Measurements from ENCODE around the gene RBMXL3.
"Not testable (repeated sequence)": the region's sequence is repeated elsewhere in the genome, so short reads cannot be mapped to it uniquely, and the experiment has no call there.

Gene RBMXL3

GRCh38 chrX:115189110-115189509 is at the start of gene RBMXL3:
Gene RBMXL3, plus strand, starts transcription at chrX:115189410. Its CDS starts 32 bp downstream, at chrX:115189442.
- in situ Hi-C loops (cut with MboI; ENCODE audit: low pct_unique_long_range_greater_than_20kb, low sequenced_read_pairs): no loop called here
- no peak for DNase-seq

- DNase-seq: no peak
- in situ Hi-C loops (cut with MboI; ENCODE audit: low pct_unique_long_range_greater_than_20kb, low sequenced_read_pairs): no loop called here
These were observed 47.2 kb upstream of the RBMXL3 start for GRCh38 chrX:115142057-115142456.

GRCh38 chrX:115147220-115147619 is 42.0 kb upstream of the RBMXL3 start:
- in situ Hi-C loops (cut with MboI; ENCODE audit: low pct_unique_long_range_greater_than_20kb, low sequenced_read_pairs): no loop called here
- DNase-seq: peak; percentile 37

GRCh38 chrX:115173181-115173580 is 16.0 kb upstream of the RBMXL3 start:
- no peak for DNase-seq
- in situ Hi-C loops (cut with MboI; ENCODE audit: low pct_unique_long_range_greater_than_20kb, low sequenced_read_pairs): no loop called here

- in situ Hi-C loops (cut with MboI; ENCODE audit: low pct_unique_long_range_greater_than_20kb, low sequenced_read_pairs): no loop called here
These were observed 14.7 kb upstream of the RBMXL3 start for GRCh38 chrX:115174548-115174947.

DNA sequence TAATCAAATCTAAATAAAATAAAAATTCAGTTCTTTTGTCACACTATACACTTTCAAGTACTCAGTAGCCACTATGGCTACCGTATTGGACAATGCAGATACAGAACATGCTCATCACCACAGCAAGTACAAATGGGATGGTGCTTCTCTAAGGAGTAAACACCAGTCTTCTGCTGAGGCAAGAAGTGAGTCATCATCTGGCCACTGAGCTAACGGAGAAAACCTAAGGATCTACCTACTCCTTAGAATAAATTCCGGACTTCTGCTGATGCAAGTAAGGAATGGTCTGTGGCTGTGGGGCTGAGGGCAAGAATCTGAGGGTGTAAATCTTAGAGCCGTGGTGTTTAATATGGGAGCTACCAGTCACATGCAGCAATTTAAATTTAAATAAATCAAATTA is 11.3 kb upstream of the RBMXL3 start:
- in situ Hi-C loops (cut with MboI; ENCODE audit: low pct_unique_long_range_greater_than_20kb, low sequenced_read_pairs): no loop called here
- no peak for DNase-seq

More at GRCh38 chrX:115174548-115174947, 14.7 kb upstream of the RBMXL3 start:
- no peak for DNase-seq

- DNase-seq: no peak
- in situ Hi-C loops (cut with MboI; ENCODE audit: low pct_unique_long_range_greater_than_20kb, low sequenced_read_pairs): no loop called here
These were observed 10.7 kb upstream of the RBMXL3 start for GRCh38 chrX:115178473-115178872.

- no peak for DNase-seq
- in situ Hi-C loops (cut with MboI; ENCODE audit: low pct_unique_long_range_greater_than_20kb, low sequenced_read_pairs): no loop called here
These were observed 5.2 kb upstream of the RBMXL3 start for GRCh38 chrX:115183980-115184379.

DNA sequence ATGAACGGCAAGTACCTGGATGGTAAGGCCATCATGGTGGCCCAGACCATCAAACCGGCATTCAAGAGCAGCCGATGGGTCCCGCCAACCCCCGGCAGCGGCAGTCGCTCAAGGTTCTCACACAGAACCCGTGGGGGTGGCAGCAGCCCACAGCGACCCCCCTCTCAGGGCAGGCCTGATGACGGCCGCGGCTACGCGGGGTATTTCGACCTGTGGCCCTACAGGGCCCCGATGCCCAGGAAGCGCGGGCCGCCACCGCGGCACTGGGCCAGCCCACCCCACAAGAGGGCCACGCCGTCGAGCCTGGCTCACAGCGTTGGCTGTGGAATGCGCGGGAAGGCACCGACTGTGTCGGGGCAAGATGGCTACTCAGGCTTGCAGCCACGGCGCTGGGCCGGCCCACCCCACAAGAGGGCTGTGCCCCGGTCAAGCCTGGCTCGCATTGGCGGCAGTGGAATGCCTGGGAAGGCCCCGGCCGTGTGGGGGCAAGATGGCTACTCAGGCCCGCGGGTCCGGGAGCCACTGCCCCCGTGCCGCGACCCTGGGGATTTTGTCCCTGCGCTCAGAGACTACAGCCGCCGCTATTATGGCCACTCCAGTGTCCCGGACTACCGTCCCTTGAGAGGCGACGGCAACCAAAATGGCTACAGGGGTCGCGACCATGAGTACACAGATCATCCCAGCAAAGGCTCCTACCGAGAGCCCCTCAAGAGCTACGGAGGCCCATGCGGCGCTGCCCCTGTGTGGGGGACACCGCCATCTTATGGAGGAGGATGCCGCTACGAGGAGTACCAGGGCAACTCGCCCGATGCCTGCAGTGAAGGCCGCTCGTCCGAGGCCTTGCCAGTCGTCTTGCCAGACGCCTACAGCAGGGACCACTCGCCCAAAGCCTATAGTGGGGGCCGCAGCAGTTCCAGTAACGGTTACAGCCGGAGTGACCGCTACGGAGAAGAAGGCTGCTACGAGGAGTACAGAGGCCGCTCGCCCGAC is 731 bp downstream of the RBMXL3 start:
- in situ Hi-C loops (cut with MboI; ENCODE audit: low pct_unique_long_range_greater_than_20kb, low sequenced_read_pairs): no loop called here
- no peak for DNase-seq

- in situ Hi-C loops (cut with MboI; ENCODE audit: low pct_unique_long_range_greater_than_20kb, low sequenced_read_pairs): no loop called here
- no peak for DNase-seq
These were observed 1.7 kb downstream of the RBMXL3 start for GRCh38 chrX:115190636-115191489.

GRCh38 chrX:115191490-115192243 is 2.5 kb downstream of the RBMXL3 start:
- in situ Hi-C loops (cut with MboI; ENCODE audit: low pct_unique_long_range_greater_than_20kb, low sequenced_read_pairs): no loop called here
- DNase-seq: no peak

GRCh38 chrX:115192244-115192700 is 3.1 kb downstream of the RBMXL3 start:
- in situ Hi-C loops (cut with MboI; ENCODE audit: low pct_unique_long_range_greater_than_20kb, low sequenced_read_pairs): no loop called here
- no peak for DNase-seq

- in situ Hi-C loops (cut with MboI; ENCODE audit: low pct_unique_long_range_greater_than_20kb, low sequenced_read_pairs): no loop called here
- DNase-seq: no peak
These were observed 14.8 kb downstream of the RBMXL3 start for GRCh38 chrX:115204040-115204439.

DNA sequence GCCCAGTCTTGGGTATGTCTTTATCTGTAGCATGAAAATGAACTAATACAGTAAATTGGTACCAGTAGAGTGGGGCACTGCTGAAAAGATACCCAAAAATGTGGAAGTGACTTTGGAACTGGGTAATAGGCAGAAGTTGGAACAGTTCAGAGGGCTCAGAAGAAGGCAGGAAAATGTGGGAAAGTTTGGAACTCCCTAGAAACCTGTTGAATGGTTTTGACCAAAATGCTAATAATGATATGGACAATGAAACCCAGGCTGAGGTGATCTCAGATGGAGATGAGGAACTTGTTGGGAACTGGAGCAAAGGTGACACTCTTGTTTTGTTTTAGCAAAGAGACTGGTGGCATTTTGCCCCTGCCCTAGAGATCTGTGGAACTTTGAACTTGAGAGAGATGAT is 20.3 kb downstream of the RBMXL3 start:
- DNase-seq; in situ Hi-C loops (cut with MboI; ENCODE audit: low pct_unique_long_range_greater_than_20kb, low sequenced_read_pairs): not testable (repeated sequence)

GRCh38 chrX:115214151-115214550 is 24.9 kb downstream of the RBMXL3 start:
- no peak for DNase-seq
- in situ Hi-C loops (cut with MboI; ENCODE audit: low pct_unique_long_range_greater_than_20kb, low sequenced_read_pairs): no loop called here

DNA sequence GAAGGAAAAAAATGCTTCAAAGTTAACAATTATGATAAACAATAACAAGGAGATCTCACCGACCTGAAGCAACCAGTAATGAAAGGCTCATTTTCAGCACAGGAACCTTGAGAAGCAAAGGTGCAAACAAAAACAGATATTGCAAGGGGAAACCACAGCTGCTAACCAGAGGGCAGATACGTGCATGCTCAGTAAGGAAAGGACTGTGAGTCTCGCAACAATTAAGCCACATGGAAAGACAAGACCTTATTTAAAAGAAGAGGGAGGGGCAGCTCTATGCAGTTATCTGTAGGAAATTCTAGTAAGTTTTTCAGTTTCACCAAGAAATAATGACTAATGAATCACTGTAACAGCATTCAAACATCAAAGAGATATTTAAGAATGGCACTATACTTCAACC is 25.4 kb downstream of the RBMXL3 start:
- in situ Hi-C loops (cut with MboI; ENCODE audit: low pct_unique_long_range_greater_than_20kb, low sequenced_read_pairs): no loop called here
- no peak for DNase-seq

GRCh38 chrX:115217346-115217745 is 28.1 kb downstream of the RBMXL3 start:
- DNase-seq; in situ Hi-C loops (cut with MboI; ENCODE audit: low pct_unique_long_range_greater_than_20kb, low sequenced_read_pairs): not testable (repeated sequence)

GRCh38 chrX:115226929-115227328 is 37.7 kb downstream of the RBMXL3 start:
- no peak for DNase-seq
- in situ Hi-C loops (cut with MboI; ENCODE audit: low pct_unique_long_range_greater_than_20kb, low sequenced_read_pairs): no loop called here

GRCh38 chrX:115229337-115230003 is 40.3 kb downstream of the RBMXL3 start:
- in situ Hi-C loops (cut with MboI; ENCODE audit: low pct_unique_long_range_greater_than_20kb, low sequenced_read_pairs): no loop called here
- no peak for DNase-seq

All from KBM-7 (cell line).